Measurements from ENCODE around the gene GRM1.

GRCh38 chr6:146153040-146153758 lies 124.3 kb downstream of the GRM1 start:
- no peak for TF ChIP-seq FOXA1 (IDR thresholded peaks at IDR 0.05)
- no peak for TF ChIP-seq BHLHE40 (IDR thresholded peaks at IDR 0.05; ENCODE audit: borderline replicate concordance)
- no peak for TF ChIP-seq TARDBP (IDR thresholded peaks at IDR 0.05)
- TF ChIP-seq SP1 (IDR thresholded peaks at IDR 0.05), result no peak
- no peak for TF ChIP-seq ELF4 (IDR thresholded peaks at IDR 0.05)
- TF ChIP-seq NFRKB (IDR thresholded peaks at IDR 0.05), result no peak
- no peak for TF ChIP-seq FOXK2 (IDR thresholded peaks at IDR 0.05)
- TF ChIP-seq FOXM1 (IDR thresholded peaks at IDR 0.05; ENCODE audit: borderline replicate concordance), result no peak
- no peak for TF ChIP-seq L3MBTL2 (conservative IDR thresholded peaks at IDR 0.05)
- TF ChIP-seq SUZ12 (IDR thresholded peaks at IDR 0.05), result no peak
- TF ChIP-seq PKNOX1 (IDR thresholded peaks at IDR 0.05), result no peak
